ENCODE results near the gene SSNA1. TPM values are rescaled to one million over a fixed set of nuclear protein-coding genes. Genes with fewer than 3 reads are reported as not detected.

The SSNA1 gene
- total and polyA plus RNA-seq, 9 of the 15 experiments (the other 6 are each of a cell fraction or from before 2014, with no cell fraction given) = 1.9 to 130 (median 57.1) TPM

GRCh38 chr9:137205126-137206069 lies 16.9 kb downstream of the SSNA1 start, which contains the start of the genes NDOR1 and TMEM203:
Gene NDOR1 (plus strand): TSS chr9:137205700. CDS start chr9:137205778, 78 bp downstream.
Gene TMEM203 (minus strand): TSS chr9:137205648. CDS start chr9:137205414, 234 bp downstream.
- H3K79me2 ChIP-seq (ENCODE audit: control insufficient read depth, insufficient read depth, low read length) = peaks cover 59% of the 10 kb centered on the region
- peak; percentile 69 for FAIRE-seq
- intact Hi-C loops (cut with micrococcal nuclease) = no loop called here
- in situ Hi-C loops (cut with MboI) = no loop called here
- under 1% methylated on average over 63 of the region's 98 CpGs for WGBS (ENCODE audit: insufficient coverage, low coverage, missing lambda C conversion rate)
- H3K4me2 ChIP-seq (ENCODE audit: insufficient read depth, low read length) = peak within 1 kb of the TSS; percentile 95
- peak within 1 kb of the TSS; percentile 88 for H3K27ac ChIP-seq (ENCODE audit: extremely low read depth, low read depth, low read length)
- no peaks in the 10 kb centered on the region for H3K9me3 ChIP-seq (replicated peaks; ENCODE audit: control insufficient read depth, insufficient read depth, low read depth, low read length)
- CTCF ChIA-PET (ENCODE audit: low intra/inter-chr PET ratio) = no interaction called here
- peak within 1 kb of the TSS; percentile 77 for H2AFZ ChIP-seq (ENCODE audit: low read depth, low read length)
- H3K9ac ChIP-seq (ENCODE audit: insufficient read depth in 1 of 2, low read depth in 2 of 2, low read length in 2 of 2) = peak within 1 kb of the TSS; percentile 92 to 98
- H4K20me1 ChIP-seq (replicated peaks; ENCODE audit: control insufficient read depth, insufficient read depth, low read length) = no peaks in the 10 kb centered on the region; the same call in 1 of the 2 replicates
- H3K4me3 ChIP-seq = peak within 1 kb of the TSS; percentile 99
- peak; percentile 60 for ATAC-seq
- H3K27me3 ChIP-seq (ENCODE audit: control insufficient read depth in 2 of 2, insufficient read depth in 2 of 2, low read length in 2 of 2) = no peaks in the 10 kb centered on the region
- peaks cover 3% of the 10 kb centered on the region for H3K9me1 ChIP-seq (ENCODE audit: control insufficient read depth, insufficient read depth, low read length)
- peaks cover 43% of the 10 kb centered on the region; the same call in 2 of the 3 replicates for H3K36me3 ChIP-seq (ENCODE audit: control insufficient read depth, insufficient read depth, low read length)
- BruUV-seq (replicated peaks) = no TSS peak
- peak; percentile 89 to 94 (median 91) for DNase-seq (ENCODE audit: extremely low read depth in 1 of 4, low spot score in 3 of 4)
- H3K4me1 ChIP-seq (replicated peaks in 1 of 2; ENCODE audit: control insufficient read depth in 2 of 2, insufficient read depth in 2 of 2, low read length in 2 of 2) = peaks cover 28 to 59% of the 10 kb centered on the region in 2 experiments
- POLR2A ChIA-PET = interaction anchor here (1.0 to 5.7 kb wide), 5 partner anchors 10 to 119 kb away, joined by 3 to 56 read pairs (median 5); partner anchors contain the start of genes ANAPC2, MAN1B1 and SSNA1
- TF ChIP-seq, protein P1, sequence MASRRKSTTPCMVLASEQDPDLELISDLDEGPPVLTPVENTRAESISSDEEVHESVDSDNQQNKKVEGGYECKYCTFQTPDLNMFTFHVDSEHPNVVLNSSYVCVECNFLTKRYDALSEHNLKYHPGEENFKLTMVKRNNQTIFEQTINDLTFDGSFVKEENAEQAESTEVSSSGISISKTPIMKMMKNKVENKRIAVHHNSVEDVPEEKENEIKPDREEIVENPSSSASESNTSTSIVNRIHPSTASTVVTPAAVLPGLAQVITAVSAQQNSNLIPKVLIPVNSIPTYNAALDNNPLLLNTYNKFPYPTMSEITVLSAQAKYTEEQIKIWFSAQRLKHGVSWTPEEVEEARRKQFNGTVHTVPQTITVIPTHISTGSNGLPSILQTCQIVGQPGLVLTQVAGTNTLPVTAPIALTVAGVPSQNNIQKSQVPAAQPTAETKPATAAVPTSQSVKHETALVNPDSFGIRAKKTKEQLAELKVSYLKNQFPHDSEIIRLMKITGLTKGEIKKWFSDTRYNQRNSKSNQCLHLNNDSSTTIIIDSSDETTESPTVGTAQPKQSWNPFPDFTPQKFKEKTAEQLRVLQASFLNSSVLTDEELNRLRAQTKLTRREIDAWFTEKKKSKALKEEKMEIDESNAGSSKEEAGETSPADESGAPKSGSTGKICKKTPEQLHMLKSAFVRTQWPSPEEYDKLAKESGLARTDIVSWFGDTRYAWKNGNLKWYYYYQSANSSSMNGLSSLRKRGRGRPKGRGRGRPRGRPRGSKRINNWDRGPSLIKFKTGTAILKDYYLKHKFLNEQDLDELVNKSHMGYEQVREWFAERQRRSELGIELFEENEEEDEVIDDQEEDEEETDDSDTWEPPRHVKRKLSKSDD (conservative IDR thresholded peaks at IDR 0.05; ENCODE audit: low read length) = 0 out of 2 replicates have a peak, but pooled peaks have one; percentile 51
- TF ChIP-seq CC2D1A (IDR thresholded peaks at IDR 0.05) (no peak), DACH1 (IDR thresholded peaks at IDR 0.05; ENCODE audit: partially characterized antibody) (no peak), ID3 (CRISPR knock-in tag; IDR thresholded peaks at IDR 0.05) (no peak), ID3 (tag; IDR thresholded peaks at IDR 0.05) (0 out of 2 replicates have a peak, but pooled peaks have one; percentile 19), BHLHE40 (IDR thresholded peaks at IDR 0.05; ENCODE audit: low read length) (0 out of 2 replicates have a peak, but pooled peaks have one; percentile 10), CCNT2 (IDR thresholded peaks at IDR 0.05; ENCODE audit: borderline replicate concordance, extremely low read depth, insufficient read length, low read depth, low read length) (peak; percentile 56), ZBTB9 (CRISPR knock-in tag; IDR thresholded peaks at IDR 0.05) (0 out of 2 replicates have a peak, but pooled peaks have one; percentile 31), SMARCB1 (IDR thresholded peaks at IDR 0.05; ENCODE audit: insufficient read length, low read depth) (no peak), SMARCC2 (IDR thresholded peaks at IDR 0.05; ENCODE audit: low read depth) (no peak), CHCHD3 (CRISPR knock-in tag; IDR thresholded peaks at IDR 0.05) (no peak), POLR2A (conservative IDR thresholded peaks at IDR 0.05) (peak; percentile 85), PCBP1 (IDR thresholded peaks at IDR 0.05; ENCODE audit: low read depth, low read length, poor library complexity, severe bottlenecking) (peak; percentile 79), MTA2 (IDR thresholded peaks at IDR 0.05; ENCODE audit: low read depth) (no peak), HDAC1 (IDR thresholded peaks at IDR 0.05) (peak; percentile 77 to 94; a peak in 3 of 4 replicates), SRSF1 (IDR thresholded peaks at IDR 0.05; ENCODE audit: low read depth, low read length) (no peak), ZKSCAN3 (CRISPR knock-in tag; IDR thresholded peaks at IDR 0.05) (no peak)
